Fibroblast of lung (primary cell): ENCODE data around the gene DLGAP1.

ENCODE experiments used
- EZH2 ChIP-seq: IDR thresholded peaks from 2 replicates; pipeline ENCODE4 v1.5.1; 2012; ENCODE audit warnings: low read length, control low read depth, mild to moderate bottlenecking; ENCODE audit errors: missing control alignments
- TF ChIP-seq, protein P1 (sequence below), 2 donors: IDR thresholded peaks in 1 of 2; conservative IDR thresholded peaks in 1 of 2; 1 replicate in 1 of 2; 2 replicates in 1 of 2; pipeline ENCODE4 v1.5.1; 2011 to 2012; ENCODE audit warnings: low read length in 2 of 2, control low read depth in 1 of 2, inconsistent platforms in 1 of 2, low read depth in 1 of 2, mild to moderate bottlenecking in 1 of 2

DNA sequence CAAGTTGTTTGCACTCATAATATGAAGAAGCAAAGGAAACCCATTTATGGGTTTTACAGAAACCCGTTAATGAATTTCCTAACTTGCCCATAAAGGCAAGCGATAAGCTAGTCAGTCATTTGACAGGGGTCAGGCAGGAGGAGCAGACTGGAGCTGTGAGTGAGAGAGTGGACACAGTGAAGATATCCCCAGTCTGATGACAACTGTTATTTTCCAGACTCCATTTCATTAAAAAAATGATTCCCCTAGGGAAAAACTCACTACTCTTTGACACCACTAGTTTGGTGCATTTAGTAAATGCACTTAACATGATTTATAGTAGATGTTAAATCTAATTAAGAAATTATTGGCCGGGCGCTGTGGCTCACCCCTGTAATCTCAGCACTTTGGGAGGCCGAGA lies 924.3 kb downstream of the DLGAP1 start:
- TF ChIP-seq, protein P1, sequence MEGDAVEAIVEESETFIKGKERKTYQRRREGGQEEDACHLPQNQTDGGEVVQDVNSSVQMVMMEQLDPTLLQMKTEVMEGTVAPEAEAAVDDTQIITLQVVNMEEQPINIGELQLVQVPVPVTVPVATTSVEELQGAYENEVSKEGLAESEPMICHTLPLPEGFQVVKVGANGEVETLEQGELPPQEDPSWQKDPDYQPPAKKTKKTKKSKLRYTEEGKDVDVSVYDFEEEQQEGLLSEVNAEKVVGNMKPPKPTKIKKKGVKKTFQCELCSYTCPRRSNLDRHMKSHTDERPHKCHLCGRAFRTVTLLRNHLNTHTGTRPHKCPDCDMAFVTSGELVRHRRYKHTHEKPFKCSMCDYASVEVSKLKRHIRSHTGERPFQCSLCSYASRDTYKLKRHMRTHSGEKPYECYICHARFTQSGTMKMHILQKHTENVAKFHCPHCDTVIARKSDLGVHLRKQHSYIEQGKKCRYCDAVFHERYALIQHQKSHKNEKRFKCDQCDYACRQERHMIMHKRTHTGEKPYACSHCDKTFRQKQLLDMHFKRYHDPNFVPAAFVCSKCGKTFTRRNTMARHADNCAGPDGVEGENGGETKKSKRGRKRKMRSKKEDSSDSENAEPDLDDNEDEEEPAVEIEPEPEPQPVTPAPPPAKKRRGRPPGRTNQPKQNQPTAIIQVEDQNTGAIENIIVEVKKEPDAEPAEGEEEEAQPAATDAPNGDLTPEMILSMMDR (conservative IDR thresholded peaks at IDR 0.05 in 1 of 2, IDR thresholded peaks at IDR 0.05 in 1 of 2; ENCODE audit: low read depth in 1 of 2, low read length in 2 of 2) = no peak
- no peak for TF ChIP-seq EZH2
